ENCODE data around the gene SELPLG.

- TF ChIP-seq, protein P1, sequence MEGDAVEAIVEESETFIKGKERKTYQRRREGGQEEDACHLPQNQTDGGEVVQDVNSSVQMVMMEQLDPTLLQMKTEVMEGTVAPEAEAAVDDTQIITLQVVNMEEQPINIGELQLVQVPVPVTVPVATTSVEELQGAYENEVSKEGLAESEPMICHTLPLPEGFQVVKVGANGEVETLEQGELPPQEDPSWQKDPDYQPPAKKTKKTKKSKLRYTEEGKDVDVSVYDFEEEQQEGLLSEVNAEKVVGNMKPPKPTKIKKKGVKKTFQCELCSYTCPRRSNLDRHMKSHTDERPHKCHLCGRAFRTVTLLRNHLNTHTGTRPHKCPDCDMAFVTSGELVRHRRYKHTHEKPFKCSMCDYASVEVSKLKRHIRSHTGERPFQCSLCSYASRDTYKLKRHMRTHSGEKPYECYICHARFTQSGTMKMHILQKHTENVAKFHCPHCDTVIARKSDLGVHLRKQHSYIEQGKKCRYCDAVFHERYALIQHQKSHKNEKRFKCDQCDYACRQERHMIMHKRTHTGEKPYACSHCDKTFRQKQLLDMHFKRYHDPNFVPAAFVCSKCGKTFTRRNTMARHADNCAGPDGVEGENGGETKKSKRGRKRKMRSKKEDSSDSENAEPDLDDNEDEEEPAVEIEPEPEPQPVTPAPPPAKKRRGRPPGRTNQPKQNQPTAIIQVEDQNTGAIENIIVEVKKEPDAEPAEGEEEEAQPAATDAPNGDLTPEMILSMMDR (IDR thresholded peaks at IDR 0.05 in 4 of 5, conservative IDR thresholded peaks at IDR 0.05 in 1 of 5) = no peak
- no peak for TF ChIP-seq POLR2A (IDR thresholded peaks at IDR 0.05)
Observed at GRCh38 chr12:108649126-108649525, 15.4 kb upstream of the SELPLG start.
